Heart right ventricle (tissue), 16 donors: ENCODE measurements around the gene TMEM115. TPM values are rescaled to one million over a fixed set of nuclear protein-coding genes. Genes with fewer than 3 reads are reported as not detected.
A peak's percentile ranks its signal among the peaks of the same experiment; 100 is the strongest.

ENCODE experiments used
- ATAC-seq, 8 donors: fragments of 200-7000 bp; cut with Tn5 transposase; one replicate each; pipeline ENCODE4 v1.9.1; 2020; ENCODE audit warnings: mild to moderate bottlenecking in 8 of 8, moderate library complexity in 8 of 8, moderate number of reproducible peaks in 1 of 8
- DNase-seq, 2 donors: peaks; one replicate each; pipeline ENCODE4 v3.0.0-alpha.2; 2020
- H3K27ac ChIP-seq, 10 donors: fragments of 200-600 bp; sonication (generic) in 2 of 10; one replicate each; pipeline versions ENCODE4 v1.5.0 to v1.8.0; 2020 to 2022; ENCODE audit warnings: mild to moderate bottlenecking in 3 of 10
- H3K27me3 ChIP-seq, 7 donors: fragments of 200-600 bp; one replicate each; pipeline ENCODE4 v1.8.0; 2021 to 2022; ENCODE audit warnings: mild to moderate bottlenecking in 2 of 7
- H3K36me3 ChIP-seq, 9 donors: fragments of 200-600 bp; sonication (generic) in 1 of 9; one replicate each; pipeline versions ENCODE4 v1.5.0 to v1.8.0; 2020 to 2022; ENCODE audit warnings: mild to moderate bottlenecking in 2 of 9
- H3K4me1 ChIP-seq, 9 donors: fragments of 200-600 bp; sonication (generic) in 1 of 9; one replicate each; pipeline versions ENCODE4 v1.5.0 to v1.8.0; 2020 to 2022; ENCODE audit warnings: mild to moderate bottlenecking in 4 of 9
- H3K4me3 ChIP-seq, 10 donors: fragments of 200-600 bp; sonication (generic) in 2 of 10; one replicate each; pipeline versions ENCODE4 v1.5.0 to v1.8.0; 2020 to 2022; ENCODE audit warnings: mild to moderate bottlenecking in 7 of 10, moderate library complexity in 2 of 10
- H3K9me3 ChIP-seq, 11 donors: fragments of 200-600 bp in 10 of 11; sonication (generic) in 2 of 11; one replicate each; pipeline versions ENCODE4 v1.5.0 to v1.8.0; 2013 to 2022; ENCODE audit warnings: mild to moderate bottlenecking in 2 of 11, control low read depth in 1 of 11, moderate library complexity in 1 of 11
- WGBS, 2 donors: extraction: QIAGEN DNeasy Blood & Tissue Kit; methylation state at CpG; one replicate each; pipeline ENCODE4 v1.1.7; 2013; ENCODE audit warnings: inconsistent platforms in 1 of 2; 5-methylcytosine and 5-hydroxymethylcytosine counted together
- intact Hi-C, 10 donors: fragments of 100-400 bp; cut with DNase I; formaldehyde crosslinking; loops; one replicate each; pipeline versions ENCODE4 v1.11.1 to v1.14.2; 2022
- polyA plus RNA-seq, 2 donors: library from polyadenylated mRNA; stranded (reverse); fragments of 200-250 nt; gene quantifications; one replicate each; pipeline ENCODE4 v1.2.3, GENCODE V29; 2013
- total RNA-seq, 10 donors: library from RNA; stranded (reverse); fragmentation: NEBNext Ultra II Directional in 3 of 10; extraction: Animal tissue kit (Norgen Biotek cat#: 25700) in 3 of 10; gene quantifications; one replicate each; pipeline versions ENCODE4 v1.2.1 to v1.2.4, GENCODE V29; 2021 to 2023
- TF ChIP-seq, protein P1 (sequence below), 9 donors: fragments of 200-600 bp; sonication (generic) in 2 of 9; IDR thresholded peaks; one replicate each; pipeline versions ENCODE4 v1.5.0 to v1.8.0; 2021 to 2022; ENCODE audit warnings: antibody characterized with exemption in 9 of 9, mild to moderate bottlenecking in 5 of 9, moderate library complexity in 1 of 9
- donor health status: Arrhythmogenic right ventricular cardiomyopathy.
- donor health status: ischemic (EF 13 %, LVEDD 7.1; RV severe dilation, severe dysfunction).
- donor health status: healthy with polysubstance abuse.
- donor health status: DM: no; HTN: yes; CAD: no.
- donor health status: DM: no; HTN: no; CAD: no.
- donor health status: ischemic (EF 25% LVEDD 6.9; RV normal size, moderate dysfunction).
- donor health status: ischemic (EF 25% LVEDD 5.7; RV mildly dilated, moderate dysfunction).
- donor health status: healthy.
- donor health status: DM: yes; HTN: yes; CAD: no.
- donor health status: Ischemic cardiomyopathy.
- donor health status: ischemic (EF 35%, LVEDD 5.7; RV mildly dilated, moderate dysfunction).
- donor health status: nonischemic (EF 11% LVEDD 7.7; RV severe dilation, severe dysfunction).
- donor health status: DM: yes; HTN: yes; CAD: no.
- donor health status: PGD.
- donor health status: ischemic (EF 29% LVEDD 5.4; RV normal size, mild dysfunction).
- donor health status: nonischemic (EF 23%, LVEDD 6.1; RV moderate dilation, normal function).

The TMEM115 gene
- total and polyA plus RNA-seq, 12 donors: 18.1 to 47.6 (median 24.2) TPM

DNA sequence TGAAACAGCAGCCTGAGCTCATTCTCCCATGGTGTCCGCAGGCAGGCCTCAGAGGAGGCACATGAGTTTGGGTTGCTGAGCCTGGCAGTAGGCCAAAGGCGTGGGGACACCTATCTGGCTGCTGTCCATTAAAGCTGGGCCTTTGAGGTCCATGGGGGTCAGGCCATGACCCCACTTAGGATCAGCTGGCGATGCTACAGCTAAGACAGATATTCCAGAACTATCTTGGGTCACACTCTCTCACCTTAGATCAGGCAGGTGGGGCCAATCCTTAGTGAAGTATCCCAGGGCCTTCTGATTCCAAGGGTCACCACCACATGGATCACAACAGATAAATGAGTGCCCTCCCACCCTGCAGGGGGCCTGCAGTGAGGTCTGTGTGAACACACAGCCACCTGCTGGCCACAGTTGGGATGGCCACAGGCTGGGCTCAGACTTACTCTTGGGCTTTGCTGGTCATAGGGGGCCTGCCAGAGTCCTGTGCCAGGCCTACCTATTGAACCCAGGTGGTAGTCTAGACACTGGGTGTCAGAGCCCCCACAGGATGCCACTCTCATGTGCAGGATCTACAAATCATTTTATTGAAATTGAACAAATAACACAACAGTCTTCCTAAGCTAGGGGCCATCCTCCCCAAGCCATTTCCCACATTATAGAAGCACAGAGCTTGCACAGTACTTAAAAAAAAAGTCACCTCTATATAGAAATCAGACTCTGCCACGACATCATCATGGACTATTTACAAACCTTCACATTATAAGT, 34.8 kb downstream of the TMEM115 start:
- Histone ChIP-seq H3K27me3 (no peaks in the 10 kb centered on the region), H3K27ac (peak overlapping the region; percentile 91 to 99 (median 97)), H3K9me3 (no peaks in the 10 kb centered on the region), H3K36me3 (peaks cover 0 to 36% (median 8%) of the 10 kb centered on the region in 9 donors), H3K4me3 (peak overlapping the region in 1 of 10 donors; percentile 11), H3K4me1 (peaks cover 26 to 81% (median 66%) of the 10 kb centered on the region in 9 donors)
- DNase-seq: peak; percentile 78 to 82
- intact Hi-C loops: loop anchor here in 5 of 10 donors (1.0 to 10.0 kb wide), 7 partner anchors 50 to 98 kb away; partner anchors contain the start of genes GNAI2 (in 1 of the 5) and SEMA3B (in 1 of the 5)
- 36 to 41% methylated on average over 4 of the region's 4 CpGs for WGBS, 2 donors
- TF ChIP-seq, protein P1, sequence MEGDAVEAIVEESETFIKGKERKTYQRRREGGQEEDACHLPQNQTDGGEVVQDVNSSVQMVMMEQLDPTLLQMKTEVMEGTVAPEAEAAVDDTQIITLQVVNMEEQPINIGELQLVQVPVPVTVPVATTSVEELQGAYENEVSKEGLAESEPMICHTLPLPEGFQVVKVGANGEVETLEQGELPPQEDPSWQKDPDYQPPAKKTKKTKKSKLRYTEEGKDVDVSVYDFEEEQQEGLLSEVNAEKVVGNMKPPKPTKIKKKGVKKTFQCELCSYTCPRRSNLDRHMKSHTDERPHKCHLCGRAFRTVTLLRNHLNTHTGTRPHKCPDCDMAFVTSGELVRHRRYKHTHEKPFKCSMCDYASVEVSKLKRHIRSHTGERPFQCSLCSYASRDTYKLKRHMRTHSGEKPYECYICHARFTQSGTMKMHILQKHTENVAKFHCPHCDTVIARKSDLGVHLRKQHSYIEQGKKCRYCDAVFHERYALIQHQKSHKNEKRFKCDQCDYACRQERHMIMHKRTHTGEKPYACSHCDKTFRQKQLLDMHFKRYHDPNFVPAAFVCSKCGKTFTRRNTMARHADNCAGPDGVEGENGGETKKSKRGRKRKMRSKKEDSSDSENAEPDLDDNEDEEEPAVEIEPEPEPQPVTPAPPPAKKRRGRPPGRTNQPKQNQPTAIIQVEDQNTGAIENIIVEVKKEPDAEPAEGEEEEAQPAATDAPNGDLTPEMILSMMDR (IDR thresholded peaks at IDR 0.05): peak; percentile 76 to 93 (median 87)
- peak in 6 of 8 donors; percentile 7 to 26 (median 20) for ATAC-seq

DNA sequence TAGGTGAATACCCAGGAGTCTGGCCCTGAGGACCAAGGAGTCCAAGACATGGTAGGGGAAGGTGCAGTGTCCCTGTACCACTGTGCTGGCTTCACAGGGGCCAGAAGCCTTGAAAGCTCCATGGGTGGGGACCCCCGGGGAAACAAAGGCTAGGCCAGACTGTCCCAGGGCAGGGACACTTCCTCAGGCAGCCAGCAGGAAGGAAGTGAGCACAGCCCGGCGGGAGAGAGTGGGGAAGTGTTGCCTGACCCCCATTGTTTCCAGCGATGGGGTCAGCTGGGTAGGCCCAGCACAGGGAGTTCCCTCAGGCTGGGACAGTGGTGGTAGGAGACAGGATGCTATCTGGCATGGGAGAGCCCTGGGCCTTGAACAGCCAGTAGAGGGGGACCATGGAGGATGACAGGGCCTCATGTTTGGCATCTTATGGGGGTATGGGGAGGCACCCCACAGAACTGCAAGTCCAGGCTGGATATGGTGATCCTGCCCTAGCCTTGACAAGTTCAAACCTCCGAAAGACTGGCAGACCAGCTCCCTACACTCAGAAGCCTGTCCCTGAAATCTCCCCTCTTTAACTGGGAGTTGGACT, 35.6 kb downstream of the TMEM115 start:
- H3K36me3 ChIP-seq: peaks cover 0 to 37% (median 12%) of the 10 kb centered on the region in 9 donors
- 49 to 61% methylated on average over 5 of the region's 5 CpGs for WGBS, 2 donors
- H3K27me3 ChIP-seq: no peaks in the 10 kb centered on the region
- H3K4me3 ChIP-seq: peak overlapping the region in 6 of 10 donors; percentile 12 to 86 (median 78)
- peak overlapping the region; percentile 91 to 99 (median 97) for H3K27ac ChIP-seq
- no peaks in the 10 kb centered on the region for H3K9me3 ChIP-seq
- peaks cover 29 to 85% (median 70%) of the 10 kb centered on the region in 9 donors for H3K4me1 ChIP-seq
- intact Hi-C loops: loop anchor here in 5 of 10 donors (1.0 to 10.0 kb wide), 7 partner anchors 49 to 97 kb away; partner anchors contain the start of genes GNAI2 (in 1 of the 5) and SEMA3B (in 1 of the 5)
- TF ChIP-seq, protein P1 (IDR thresholded peaks at IDR 0.05): peak in 3 of 9 donors; percentile 13 to 22 (median 15)
- ATAC-seq (peak; percentile 1 to 58 (median 44)), DNase-seq (peak; percentile 73 to 77)

DNA sequence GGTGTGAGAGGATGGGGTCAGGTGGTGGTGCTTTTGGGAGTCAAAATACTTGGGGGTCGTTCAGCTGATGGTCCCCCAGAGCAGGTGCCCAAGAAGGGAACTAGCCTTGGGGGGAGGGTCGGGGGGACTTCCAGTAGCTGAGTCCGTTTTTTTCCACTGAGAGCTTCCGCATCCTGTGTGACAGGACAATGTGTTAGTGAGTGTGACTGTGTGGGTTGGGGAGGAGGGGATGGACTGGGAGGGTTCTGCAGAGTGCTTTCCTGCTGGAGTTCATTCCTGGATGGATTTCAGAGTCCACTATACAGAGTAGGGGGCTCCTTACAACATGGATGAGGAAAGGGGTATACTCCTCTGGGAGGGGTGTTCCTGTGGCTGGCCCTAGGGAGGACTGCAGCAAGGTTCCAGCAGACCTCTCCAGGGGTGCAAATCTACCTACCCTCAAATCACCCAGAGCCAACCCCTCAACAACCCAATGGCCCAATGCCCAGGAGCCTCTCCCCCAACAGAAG, 36.2 kb downstream of the TMEM115 start:
- DNase-seq (peak in 1 of 2 donors; percentile 86), ATAC-seq (peak; percentile 4 to 52 (median 22))
- TF ChIP-seq, protein P1 (IDR thresholded peaks at IDR 0.05): no peak
- Histone ChIP-seq H3K9me3 (no peaks in the 10 kb centered on the region), H3K27ac (peak overlapping the region; percentile 91 to 99 (median 97)), H3K4me3 (peak overlapping the region in 9 of 10 donors; percentile 57 to 88 (median 81)), H3K27me3 (no peaks in the 10 kb centered on the region), H3K4me1 (peaks cover 29 to 85% (median 70%) of the 10 kb centered on the region in 9 donors), H3K36me3 (peaks cover 0 to 42% (median 17%) of the 10 kb centered on the region in 9 donors)
- WGBS, 2 donors: 33 to 50% methylated on average over 4 of the region's 4 CpGs
- intact Hi-C loops: loop anchor here in 4 of 10 donors (5.0 to 10.0 kb wide), 4 partner anchors 51 to 86 kb away; partner anchors contain the start of genes GNAI2 (in 1 of the 4) and SEMA3B (in 1 of the 4)
